SKM-1 treated with dmso at 0.1 percent for 144 hours (cell line): ENCODE measurements around the gene POU4F2.

Source experiments
- DNase-seq: peaks from one replicate; lab custom pipeline; 2025; ENCODE audit not compliant: unreplicated experiment; lab: John Stamatoyannopoulos, UW

Gene POU4F2

GRCh38 chr4:146638786-146639505 lies at the start of gene POU4F2:
TSS of gene POU4F2 (plus strand) at chr4:146638893. CDS start at chr4:146639141, 248 bp downstream.
- no peak for DNase-seq

GRCh38 chr4:146590801-146591200 lies 47.9 kb upstream of the POU4F2 start:
- DNase-seq, result no peak

GRCh38 chr4:146592019-146592418 lies 46.7 kb upstream of the POU4F2 start:
- DNase-seq, result no peak

- DNase-seq, result no peak
Measured at GRCh38 chr4:146632770-146633470, 5.8 kb upstream of the POU4F2 start.

- no peak for DNase-seq
Measured at GRCh38 chr4:146633471-146633800, 5.3 kb upstream of the POU4F2 start.

- no peak for DNase-seq
Measured at GRCh38 chr4:146634825-146635224, 3.9 kb upstream of the POU4F2 start.

- no peak for DNase-seq
Measured at GRCh38 chr4:146637621-146638332, 916 bp upstream of the POU4F2 start.

GRCh38 chr4:146638333-146638785 lies 334 bp upstream of the POU4F2 start:
- DNase-seq, result no peak

- DNase-seq, result no peak
Measured at GRCh38 chr4:146639506-146639932, 826 bp downstream of the POU4F2 start.

- DNase-seq, result no peak
Measured at GRCh38 chr4:146640021-146640464, 1.4 kb downstream of the POU4F2 start.

GRCh38 chr4:146640465-146641061 lies 1.9 kb downstream of the POU4F2 start:
- DNase-seq, result no peak

- no peak for DNase-seq
Measured at GRCh38 chr4:146641762-146642161, 3.1 kb downstream of the POU4F2 start.

- no peak for DNase-seq
Measured at GRCh38 chr4:146643812-146644401, 5.2 kb downstream of the POU4F2 start.

GRCh38 chr4:146645921-146646320 lies 7.2 kb downstream of the POU4F2 start:
- no peak for DNase-seq

GRCh38 chr4:146646593-146647325 lies 8.1 kb downstream of the POU4F2 start:
- DNase-seq, result no peak

GRCh38 chr4:146647615-146648460 lies 9.1 kb downstream of the POU4F2 start:
- DNase-seq, result no peak

GRCh38 chr4:146648461-146648783 lies 9.7 kb downstream of the POU4F2 start:
- DNase-seq, result no peak

- DNase-seq, result no peak
Measured at GRCh38 chr4:146649232-146649631, 10.5 kb downstream of the POU4F2 start.

GRCh38 chr4:146650034-146650433 lies 11.3 kb downstream of the POU4F2 start:
- DNase-seq, result no peak
